GM12878 (cell line): Measurements from ENCODE around the gene ADGRV1. TPM values are rescaled to one million over a fixed set of nuclear protein-coding genes. Genes with fewer than 3 reads are reported as not detected.

Experiments used
- ATAC-seq: fragments of 200-7000 bp; cut with Tn5 transposase; 3 replicates; pipeline ENCODE4 v1.9.1; 2020; ENCODE audit warnings: mild to moderate bottlenecking, moderate library complexity
- BruUV-seq: library from RNA; stranded (reverse); fragments of 400-500 nt; replicated peaks from 2 replicates; lab custom pipeline; 2021; lab: Mats Ljungman, UMichigan
- CTCF ChIA-PET: fragments of 300-600 bp; sonication (Branson Sonifier 250); formaldehyde crosslinking; extraction: SDS; loops from one replicate; lab custom pipeline; 2021; ENCODE audit warnings: inconsistent platforms; lab: Yijun Ruan, JAX
- POLR2A ChIA-PET: fragments of 350-600 bp; formaldehyde crosslinking; extraction: SDS; loops from one replicate; lab custom pipeline; 2021; ENCODE audit warnings: inconsistent platforms; lab: Charles Lee
- RAD21 ChIA-PET: fragments of 300-600 bp; sonication (Branson Sonifier 250); formaldehyde crosslinking; loops from one replicate; lab custom pipeline; 2023; ENCODE audit warnings: antibody characterized with exemption; ENCODE audit not compliant: unreplicated experiment; lab: Charles Lee
- SMC1A ChIA-PET: fragments of 300-600 bp; sonication (Branson Sonifier 250); formaldehyde crosslinking; loops from one replicate; lab custom pipeline; 2023; ENCODE audit not compliant: unreplicated experiment, uncharacterized antibody; lab: Charles Lee
- DNase-seq: peaks from one replicate; pipeline ENCODE4 v3.0.0-alpha.2; 2011; ENCODE audit warnings: low read depth, low spot score
- FAIRE-seq: peaks from 3 replicates; lab custom pipeline; 2011; peaks lifted over from hg19 to GRCh38; lab: Jason Lieb, UNC
- H2AFZ ChIP-seq: 2 replicates; pipeline ENCODE4 v1.6.0; 2011; ENCODE audit warnings: low read depth, low read length, control low read depth; ENCODE audit not compliant: control insufficient read depth
- H3K27ac ChIP-seq: 2 replicates; pipeline ENCODE4 v1.5.1; 2011; ENCODE audit warnings: control low read depth; ENCODE audit not compliant: control insufficient read depth, insufficient read depth
- H3K27me3 ChIP-seq, 2 experiments: replicated peaks in 1 of 2; 2 replicates each; pipeline versions ENCODE4 v1.6.0 to v1.6.1; 2011; ENCODE audit warnings: low read length in 1 of 2; ENCODE audit not compliant: control insufficient read depth in 2 of 2, insufficient read depth in 2 of 2
- H3K36me3 ChIP-seq, 2 experiments: 2 replicates each; pipeline ENCODE4 v1.5.1; 2011; ENCODE audit warnings: low read length in 1 of 2; ENCODE audit not compliant: control insufficient read depth in 2 of 2, insufficient read depth in 2 of 2
- H3K4me1 ChIP-seq: 2 replicates; pipeline ENCODE4 v1.6.1; 2011; ENCODE audit warnings: mild to moderate bottlenecking, low read length, moderate library complexity, mixed read lengths; ENCODE audit not compliant: control insufficient read depth, insufficient read depth
- H3K4me2 ChIP-seq: 2 replicates; pipeline ENCODE4 v1.6.0; 2011; ENCODE audit warnings: control low read depth; ENCODE audit not compliant: control insufficient read depth, insufficient read depth
- H3K4me3 ChIP-seq: fragments of 200-600 bp; sonication (generic); 2 replicates; pipeline ENCODE4 v1.5.1; 2016
- H3K79me2 ChIP-seq: 2 replicates; pipeline ENCODE4 v1.6.0; 2011; ENCODE audit warnings: low read length; ENCODE audit not compliant: control insufficient read depth, insufficient read depth
- H3K9ac ChIP-seq: 2 replicates; pipeline ENCODE4 v1.8.0; 2011; ENCODE audit warnings: low read length, control low read depth, mixed read lengths; ENCODE audit not compliant: control insufficient read depth, insufficient read depth
- H3K9me3 ChIP-seq: replicated peaks from 3 replicates; pipeline ENCODE4 v1.5.1; 2011; ENCODE audit warnings: mild to moderate bottlenecking, low read length; ENCODE audit not compliant: control insufficient read depth, insufficient read depth
- H4K20me1 ChIP-seq: 2 replicates; pipeline ENCODE4 v1.6.0; 2011; ENCODE audit not compliant: control insufficient read depth, insufficient read depth
- FOXM1 ChIP-seq: IDR thresholded peaks from 2 replicates; pipeline ENCODE4 v1.6.1; 2012; ENCODE audit warnings: low read depth, mild to moderate bottlenecking, inconsistent platforms, low read length, moderate library complexity
- IKZF1 ChIP-seq: fragments of 450-650 bp; conservative IDR thresholded peaks from 2 replicates; pipeline ENCODE4 v1.6.1; 2017; ENCODE audit warnings: antibody characterized with exemption, mild to moderate bottlenecking
- JUND ChIP-seq: IDR thresholded peaks from 2 replicates; pipeline ENCODE4 v1.6.1; 2012; ENCODE audit warnings: low read depth, mild to moderate bottlenecking, low read length, improper control_type of control experiment, moderate library complexity
- MXI1 ChIP-seq: fragments of 150-350 bp; IDR thresholded peaks from 2 replicates; pipeline ENCODE4 v1.6.1; 2011; ENCODE audit warnings: low read depth, mild to moderate bottlenecking, inconsistent platforms, low read length, improper control_type of control experiment
- NKRF ChIP-seq: fragments of 450-650 bp; conservative IDR thresholded peaks from 2 replicates; pipeline ENCODE4 v1.6.1; 2017; ENCODE audit warnings: mild to moderate bottlenecking, moderate library complexity
- PBX3 ChIP-seq: IDR thresholded peaks from 2 replicates; pipeline ENCODE4 v1.6.1; 2011; ENCODE audit warnings: mild to moderate bottlenecking, low read depth, low read length, moderate library complexity; ENCODE audit not compliant: insufficient replicate concordance
- SKIL ChIP-seq: fragments of 450-650 bp; IDR thresholded peaks from 2 replicates; pipeline ENCODE4 v1.6.1; 2017; ENCODE audit warnings: mild to moderate bottlenecking, low read depth, inconsistent platforms; ENCODE audit not compliant: poor library complexity, severe bottlenecking
- ZZZ3 ChIP-seq: IDR thresholded peaks from 2 replicates; pipeline ENCODE4 v1.6.1; 2011; ENCODE audit warnings: low read depth; ENCODE audit not compliant: control insufficient read depth, insufficient read length
- WGBS: methylation state at CpG from one replicate; pipeline ENCODE4 v1.1.6; 2016; ENCODE audit warnings: low lambda C conversion rate; ENCODE audit not compliant: insufficient replicate concordance, insufficient coverage; ENCODE audit errors: missing lambda C conversion rate; 5-methylcytosine and 5-hydroxymethylcytosine counted together
- in situ Hi-C: fragments of 300-500 bp; cut with MboI; formaldehyde crosslinking; loops from 9 replicates; pipeline ENCODE4 v1.14.3; 2018; ENCODE audit warnings: mixed read lengths
- intact Hi-C: fragments of 100-400 bp; cut with micrococcal nuclease; formaldehyde crosslinking; loops from one replicate; pipeline ENCODE4 v1.14.2; 2022; ENCODE audit not compliant: unreplicated experiment
- polyA plus RNA-seq, 11 experiments: library from polyadenylated mRNA; depleted of rRNA in 4 of 11; unstranded in 6 of 11; stranded (reverse) in 5 of 11; fragments of >200 nt; fragmentation: Nextera tagmentation in 4 of 11; fragmentation: Illumina TruSeq in 1 of 11; extraction: Ambion mirVana in 4 of 11; extraction: Trizol in 1 of 11; gene quantifications; 1 replicate in 1 of 11; 2 replicates in 10 of 11; pipeline versions ENCODE4 v1.2.1 to v1.2.3, GENCODE V29; 2011 to 2016; ENCODE audit warnings: inconsistent platforms in 2 of 11, missing spikeins in 2 of 11, low read depth in 1 of 11
- total RNA-seq, 4 experiments: library from RNA; depleted of rRNA in 3 of 4; stranded (reverse); fragments of >200 nt in 3 of 4; fragmentation: Illumina TruSeq in 1 of 4; extraction: Trizol in 1 of 4; gene quantifications; 2 replicates each; pipeline versions ENCODE4 v1.2.1 to v1.2.3, GENCODE V29; 2013 to 2021
- TF ChIP-seq, protein P1 (sequence below): IDR thresholded peaks from 2 replicates; pipeline ENCODE4 v1.6.1; 2012; ENCODE audit warnings: low read depth, low read length, improper control_type of control experiment
- TF ChIP-seq, protein P2 (sequence below): fragments of 450-650 bp; IDR thresholded peaks from 2 replicates; pipeline ENCODE4 v1.6.1; 2017; ENCODE audit warnings: borderline replicate concordance
- TF ChIP-seq, protein P3 (sequence below), 3 experiments: IDR thresholded peaks in 2 of 3; conservative IDR thresholded peaks in 1 of 3; 2 replicates each; pipeline ENCODE4 v1.5.1; 2011; ENCODE audit warnings: low read depth in 3 of 3, low read length in 3 of 3, mild to moderate bottlenecking in 3 of 3, control low read depth in 2 of 3, moderate library complexity in 2 of 3, inconsistent platforms in 1 of 3, mixed read lengths in 1 of 3; ENCODE audit not compliant: control insufficient read depth in 2 of 3, insufficient read depth in 1 of 3; ENCODE audit errors: extremely low read depth in 1 of 3

Gene ADGRV1
- total and polyA plus RNA-seq, 10 of the 15 experiments (the other 5 are each of a cell fraction or from before 2014, with no cell fraction given): 0.04 to 8.1 (median 0.16) TPM; not detected in 1

- CTCF ChIA-PET: interaction anchor here (1.2 to 5.3 kb wide), 5 partner anchors 8 to 484 kb away, joined by 3 to 117 read pairs (median 24); partner anchors contain the start of gene ARRDC3
- POLR2A ChIA-PET: no interaction called here
- intact Hi-C loops: loop anchor here (10.0 kb wide), 1 partner anchor 280 kb away; no protein-coding TSS in a partner anchor
- Histone ChIP-seq H3K79me2 (no peaks in the 10 kb centered on the region), H3K36me3 (no peaks in the 10 kb centered on the region), H3K9me3 (no peaks in the 10 kb centered on the region), H4K20me1 (no peaks in the 10 kb centered on the region), H3K4me1 (no peaks in the 10 kb centered on the region), H3K27me3 (no peaks in the 10 kb centered on the region), H2AFZ (no peak overlapping the region), H3K4me2 (no peak overlapping the region), H3K27ac (no peak overlapping the region), H3K4me3 (no peak overlapping the region), H3K9ac (no peak overlapping the region)
- RAD21 ChIA-PET: interaction anchor here (0.8 to 5.4 kb wide), 2 partner anchors 451 to 485 kb away, joined by 3 to 84 read pairs; partner anchors contain the start of gene ARRDC3
- ATAC-seq: no peak
- SMC1A ChIA-PET: interaction anchor here (1.8 to 5.1 kb wide), 3 partner anchors 9 to 484 kb away, joined by 7 to 92 read pairs (median 9); partner anchors contain the start of gene ARRDC3
- no peak for FAIRE-seq
- no peak for DNase-seq
- in situ Hi-C loops: loop anchor here (10.0 kb wide), 1 partner anchor 450 kb away; the partner anchor contains the start of gene ARRDC3
- no TSS peak for BruUV-seq
- TF ChIP-seq ZZZ3: no peak
- no peak for TF ChIP-seq JUND
- TF ChIP-seq PBX3: no peak
- no peak for TF ChIP-seq IKZF1
- TF ChIP-seq NKRF: no peak
- TF ChIP-seq, protein P1, sequence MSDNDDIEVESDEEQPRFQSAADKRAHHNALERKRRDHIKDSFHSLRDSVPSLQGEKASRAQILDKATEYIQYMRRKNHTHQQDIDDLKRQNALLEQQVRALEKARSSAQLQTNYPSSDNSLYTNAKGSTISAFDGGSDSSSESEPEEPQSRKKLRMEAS: no peak
- TF ChIP-seq, protein P2, sequence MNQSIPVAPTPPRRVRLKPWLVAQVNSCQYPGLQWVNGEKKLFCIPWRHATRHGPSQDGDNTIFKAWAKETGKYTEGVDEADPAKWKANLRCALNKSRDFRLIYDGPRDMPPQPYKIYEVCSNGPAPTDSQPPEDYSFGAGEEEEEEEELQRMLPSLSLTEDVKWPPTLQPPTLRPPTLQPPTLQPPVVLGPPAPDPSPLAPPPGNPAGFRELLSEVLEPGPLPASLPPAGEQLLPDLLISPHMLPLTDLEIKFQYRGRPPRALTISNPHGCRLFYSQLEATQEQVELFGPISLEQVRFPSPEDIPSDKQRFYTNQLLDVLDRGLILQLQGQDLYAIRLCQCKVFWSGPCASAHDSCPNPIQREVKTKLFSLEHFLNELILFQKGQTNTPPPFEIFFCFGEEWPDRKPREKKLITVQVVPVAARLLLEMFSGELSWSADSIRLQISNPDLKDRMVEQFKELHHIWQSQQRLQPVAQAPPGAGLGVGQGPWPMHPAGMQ: no peak
- TF ChIP-seq, protein P3, sequence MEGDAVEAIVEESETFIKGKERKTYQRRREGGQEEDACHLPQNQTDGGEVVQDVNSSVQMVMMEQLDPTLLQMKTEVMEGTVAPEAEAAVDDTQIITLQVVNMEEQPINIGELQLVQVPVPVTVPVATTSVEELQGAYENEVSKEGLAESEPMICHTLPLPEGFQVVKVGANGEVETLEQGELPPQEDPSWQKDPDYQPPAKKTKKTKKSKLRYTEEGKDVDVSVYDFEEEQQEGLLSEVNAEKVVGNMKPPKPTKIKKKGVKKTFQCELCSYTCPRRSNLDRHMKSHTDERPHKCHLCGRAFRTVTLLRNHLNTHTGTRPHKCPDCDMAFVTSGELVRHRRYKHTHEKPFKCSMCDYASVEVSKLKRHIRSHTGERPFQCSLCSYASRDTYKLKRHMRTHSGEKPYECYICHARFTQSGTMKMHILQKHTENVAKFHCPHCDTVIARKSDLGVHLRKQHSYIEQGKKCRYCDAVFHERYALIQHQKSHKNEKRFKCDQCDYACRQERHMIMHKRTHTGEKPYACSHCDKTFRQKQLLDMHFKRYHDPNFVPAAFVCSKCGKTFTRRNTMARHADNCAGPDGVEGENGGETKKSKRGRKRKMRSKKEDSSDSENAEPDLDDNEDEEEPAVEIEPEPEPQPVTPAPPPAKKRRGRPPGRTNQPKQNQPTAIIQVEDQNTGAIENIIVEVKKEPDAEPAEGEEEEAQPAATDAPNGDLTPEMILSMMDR (IDR thresholded peaks at IDR 0.05 in 2 of 3, conservative IDR thresholded peaks at IDR 0.05 in 1 of 3; ENCODE audit: control insufficient read depth in 2 of 3, extremely low read depth in 1 of 3, insufficient read depth in 1 of 3, low read depth in 3 of 3, low read length in 3 of 3): no peak
- TF ChIP-seq SKIL: no peak
- no peak for TF ChIP-seq MXI1
- no peak for TF ChIP-seq FOXM1
- 74% methylated on average over 2 of the region's 2 CpGs for WGBS
These were observed 376.1 kb downstream of the ADGRV1 start for GRCh38 chr5:90934738-90935137.
